HG03196 (cell line): ENCODE data around the gene HLA-DQB1.

Experiments used
- ATAC-seq: cut with Tn5 transposase; IDR thresholded peaks from one replicate; pipeline ENCODE4 v1.9.1; 2021; ENCODE audit not compliant: unreplicated experiment

Gene HLA-DQB1

DNA sequence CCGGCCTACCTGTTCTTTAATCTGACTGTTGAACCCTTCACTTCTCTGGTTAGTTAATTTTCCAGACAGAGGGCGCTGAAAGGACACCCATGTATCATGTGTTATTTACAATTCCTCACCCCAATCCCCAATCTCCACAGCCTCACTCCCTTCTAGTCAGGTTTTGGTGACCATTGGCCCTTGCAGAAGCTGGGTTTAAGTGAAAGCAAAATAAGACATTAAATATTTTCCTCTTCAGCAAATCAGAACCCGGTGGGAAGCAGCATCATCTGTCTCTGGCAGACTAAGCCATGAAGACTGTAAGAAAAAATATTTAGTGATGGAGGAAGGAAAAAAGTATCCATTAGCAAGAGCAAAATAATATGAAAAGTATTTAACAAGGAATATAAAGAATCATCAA is 38.6 kb downstream of the HLA-DQB1 start:
- no peak for ATAC-seq

GRCh38 chr6:32627249-32627648 is 39.2 kb downstream of the HLA-DQB1 start:
- no peak for ATAC-seq

DNA sequence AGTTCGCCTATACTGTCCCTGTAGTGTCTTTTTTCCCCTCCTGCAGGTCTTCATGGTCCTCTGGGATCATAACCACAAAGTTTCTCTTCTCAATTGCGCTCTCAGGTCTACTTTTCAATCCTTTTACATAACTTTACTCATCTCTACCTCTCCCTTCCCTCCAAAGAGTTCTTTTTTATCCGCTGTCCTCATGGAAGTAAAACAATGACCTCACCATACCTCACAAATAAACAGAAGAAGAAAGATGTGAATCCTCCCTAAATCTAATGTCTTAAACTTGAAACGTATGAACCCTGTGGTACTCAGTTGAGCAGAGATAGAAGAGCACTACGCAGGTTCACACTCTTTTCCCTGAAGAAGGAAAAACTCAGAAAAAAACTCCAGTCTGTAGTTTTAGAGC is 41.3 kb downstream of the HLA-DQB1 start:
- no peak for ATAC-seq

GRCh38 chr6:32624565-32624964 is 41.9 kb downstream of the HLA-DQB1 start:
- no peak for ATAC-seq

GRCh38 chr6:32623693-32624092 is 42.8 kb downstream of the HLA-DQB1 start:
- ATAC-seq, result no peak

DNA sequence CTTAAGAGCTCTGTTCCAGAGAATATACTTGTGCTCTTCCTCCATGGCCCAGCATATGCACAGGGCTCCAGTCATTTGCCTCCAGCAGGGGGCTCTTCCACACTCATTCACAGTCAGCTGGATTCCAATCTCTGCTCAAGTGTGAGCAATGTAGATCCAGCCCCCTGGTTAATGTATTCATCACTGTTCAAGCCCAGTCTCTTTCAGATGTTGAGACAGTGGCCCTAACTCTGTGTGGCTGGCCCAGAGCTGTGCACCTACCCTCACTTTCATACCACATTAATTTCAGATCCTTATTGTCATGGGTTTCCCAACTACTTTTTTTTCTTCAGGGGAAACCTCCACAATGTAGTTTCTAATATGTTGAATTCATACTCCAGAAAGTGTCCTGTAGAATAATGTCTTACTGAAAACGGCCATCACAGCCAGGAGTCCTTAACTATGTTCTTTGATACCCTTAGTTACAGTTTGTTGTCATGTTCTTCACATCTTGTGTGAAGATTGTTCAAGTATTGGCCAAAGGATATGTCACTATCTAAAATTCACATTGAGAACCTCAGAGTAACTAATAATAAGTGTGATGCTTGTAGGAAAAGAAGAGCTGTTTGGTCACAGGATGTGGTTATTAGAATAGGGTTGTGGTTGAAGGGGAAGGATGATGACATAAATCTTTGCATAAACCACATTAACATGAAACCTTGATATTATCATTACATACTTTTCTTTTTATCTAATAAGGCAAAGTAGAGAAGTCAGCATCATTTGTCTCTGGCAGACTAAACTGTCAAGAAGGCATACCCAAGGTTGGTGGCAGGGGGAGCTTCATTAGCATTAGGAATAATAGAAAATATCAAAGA is 43.7 kb downstream of the HLA-DQB1 start:
- ATAC-seq, result peak; percentile 57

DNA sequence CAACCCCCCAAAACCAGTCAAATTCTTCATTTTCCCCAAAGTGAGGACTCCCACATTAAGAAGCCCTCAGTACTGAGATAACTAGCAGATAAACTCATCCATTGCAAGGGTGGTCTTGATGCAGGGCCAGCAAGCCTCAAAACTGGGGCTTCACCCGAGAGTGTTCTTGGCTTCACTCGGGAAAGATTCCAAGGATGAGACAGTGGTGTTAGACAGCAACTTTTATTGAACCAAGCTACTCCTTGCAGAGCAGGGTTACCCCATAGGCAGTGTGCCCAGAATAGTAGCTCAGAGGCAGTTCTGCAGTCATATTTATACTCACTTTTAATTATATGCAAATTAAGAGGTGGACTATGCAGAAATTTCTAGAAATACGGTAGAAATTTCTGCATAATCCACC is 45.1 kb downstream of the HLA-DQB1 start:
- ATAC-seq, result no peak

GRCh38 chr6:32617751-32618150 is 48.7 kb downstream of the HLA-DQB1 start:
- ATAC-seq, result no peak

DNA sequence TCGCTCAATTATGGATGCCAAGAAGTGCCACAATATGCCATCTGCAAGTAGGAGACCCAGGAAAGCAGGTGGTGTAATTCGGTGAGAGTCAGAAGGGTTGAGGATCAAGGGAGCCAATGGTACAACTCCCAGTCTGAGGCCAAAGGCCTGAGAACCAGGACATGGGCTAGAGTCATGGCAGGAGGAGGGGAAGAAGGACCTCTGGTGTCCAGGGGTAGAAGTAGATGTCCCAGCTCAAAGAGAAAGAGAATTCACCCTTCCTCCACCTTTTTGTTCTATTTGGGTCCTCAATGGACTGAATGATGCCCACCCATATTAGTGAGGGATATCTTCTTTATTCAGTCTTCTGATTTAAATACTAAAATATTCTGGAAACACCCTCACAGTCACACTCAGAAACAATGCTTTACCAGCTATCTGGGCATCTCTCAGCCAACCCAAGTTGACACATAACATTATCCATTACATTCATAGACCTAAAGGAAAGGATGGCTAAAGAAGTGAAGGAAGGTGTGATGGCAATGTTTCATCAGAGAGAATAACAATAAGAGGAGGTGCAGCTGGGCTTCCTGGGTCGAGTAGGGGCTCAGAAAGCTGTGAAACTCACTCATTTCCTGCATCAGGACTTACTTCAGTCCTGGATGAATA is 50.4 kb downstream of the HLA-DQB1 start:
- ATAC-seq, result no peak

- no peak for ATAC-seq
These were observed 51.9 kb downstream of the HLA-DQB1 start for GRCh38 chr6:32614366-32615081.

GRCh38 chr6:32613475-32613874 is 53.0 kb downstream of the HLA-DQB1 start:
- no peak for ATAC-seq

GRCh38 chr6:32610682-32611296 is 55.7 kb downstream of the HLA-DQB1 start:
- ATAC-seq, result no peak

- ATAC-seq, result peak; percentile 89
These were observed 56.5 kb downstream of the HLA-DQB1 start for GRCh38 chr6:32609731-32610640.
